GM12873 (cell line): ENCODE data around the gene KCNQ1.

Experiments
- CTCF ChIP-seq: IDR thresholded peaks from 2 replicates; pipeline ENCODE4 v1.5.1; 2012; ENCODE audit warnings: low read depth, mild to moderate bottlenecking, moderate library complexity, low read length, control low read depth; ENCODE audit not compliant: insufficient read depth; ENCODE audit errors: missing control alignments

KCNQ1 gene

GRCh38 chr11:2577031-2577990 lies 132.5 kb downstream of the KCNQ1 start:
- TF ChIP-seq CTCF = no peak

DNA sequence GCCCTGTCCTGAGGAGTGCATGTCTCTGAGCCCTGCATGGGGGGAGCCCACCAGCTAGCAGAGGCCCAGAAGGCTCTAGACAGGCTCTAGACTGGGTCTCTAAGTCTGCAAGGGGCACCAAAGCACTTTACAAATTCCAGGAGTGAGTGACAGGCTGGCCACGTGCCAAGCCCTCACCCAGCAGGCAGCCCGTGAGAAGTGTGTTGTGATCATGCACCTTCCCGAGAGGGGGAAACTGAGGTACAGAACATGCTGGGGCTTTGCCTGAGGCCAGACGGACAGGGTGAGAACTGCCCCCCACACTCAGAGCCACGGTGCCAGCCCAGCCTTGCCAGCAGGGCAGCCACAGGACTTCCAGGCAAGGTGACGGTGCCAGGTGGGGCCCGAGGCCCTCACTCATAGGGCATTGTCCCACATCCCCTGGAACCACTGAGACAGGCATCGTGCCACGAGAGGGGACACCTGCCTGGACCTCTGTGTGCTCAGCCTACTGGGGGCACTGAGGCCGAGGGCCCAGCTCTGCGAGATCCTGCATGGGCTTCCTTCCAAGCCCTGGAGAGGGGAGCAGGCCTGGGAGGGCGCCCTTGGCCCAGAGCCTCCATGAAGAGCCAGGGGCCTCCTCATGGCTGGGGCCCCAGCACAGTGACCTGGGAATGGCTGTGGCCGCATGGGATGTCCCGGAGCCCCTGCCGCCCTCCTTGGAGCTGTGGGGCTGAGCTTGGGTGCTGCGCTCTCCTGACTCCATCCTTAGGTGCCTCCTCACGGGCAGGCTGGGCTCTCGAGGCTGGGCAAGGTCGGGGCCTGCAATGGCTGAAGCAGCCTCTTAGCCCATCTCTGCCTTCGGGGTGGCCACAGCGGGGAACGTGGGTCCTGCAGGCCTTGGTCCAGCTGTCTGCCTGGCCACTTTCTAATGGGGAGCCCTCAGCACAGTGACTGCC lies 133.5 kb downstream of the KCNQ1 start:
- no peak for TF ChIP-seq CTCF

GRCh38 chr11:2578929-2579270 lies 134.1 kb downstream of the KCNQ1 start:
- TF ChIP-seq CTCF = no peak

GRCh38 chr11:2579315-2580060 lies 134.7 kb downstream of the KCNQ1 start:
- no peak for TF ChIP-seq CTCF

DNA sequence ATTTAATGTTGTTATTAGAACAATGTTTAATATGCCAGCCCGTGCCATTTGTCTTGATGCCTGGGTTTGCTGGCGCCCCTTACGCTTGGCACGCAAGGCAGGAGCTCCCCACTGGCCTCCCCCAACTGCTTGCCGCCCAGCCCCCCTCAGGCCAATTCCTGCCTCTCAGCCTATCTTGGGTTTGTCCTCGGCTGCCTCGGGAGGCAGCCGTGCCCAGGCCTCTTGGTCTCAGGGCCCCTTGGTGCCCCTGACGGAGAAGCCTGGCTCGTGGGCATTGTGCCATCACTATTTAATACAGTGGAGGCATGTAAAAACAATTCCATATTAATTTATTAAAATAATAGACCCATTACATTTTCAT lies 135.2 kb downstream of the KCNQ1 start:
- TF ChIP-seq CTCF = no peak

- TF ChIP-seq CTCF = no peak
Measured at GRCh38 chr11:2580571-2581001, 135.8 kb downstream of the KCNQ1 start.
